CD4-positive, alpha-beta T cell treated with Interleukin-4 for 1 hour (primary cell): ENCODE data around the gene CMIP.
A peak's percentile ranks its signal among the peaks of the same experiment; 100 is the strongest.
"Not testable (repeated sequence)": the region's sequence is repeated elsewhere in the genome, so short reads cannot be mapped to it uniquely, and the experiment has no call there.

Experiments used
- DNase-seq, 2 donors: peaks; one replicate each; pipeline ENCODE4 v3.0.0-alpha.2; 2020 to 2022

The CMIP gene

DNA sequence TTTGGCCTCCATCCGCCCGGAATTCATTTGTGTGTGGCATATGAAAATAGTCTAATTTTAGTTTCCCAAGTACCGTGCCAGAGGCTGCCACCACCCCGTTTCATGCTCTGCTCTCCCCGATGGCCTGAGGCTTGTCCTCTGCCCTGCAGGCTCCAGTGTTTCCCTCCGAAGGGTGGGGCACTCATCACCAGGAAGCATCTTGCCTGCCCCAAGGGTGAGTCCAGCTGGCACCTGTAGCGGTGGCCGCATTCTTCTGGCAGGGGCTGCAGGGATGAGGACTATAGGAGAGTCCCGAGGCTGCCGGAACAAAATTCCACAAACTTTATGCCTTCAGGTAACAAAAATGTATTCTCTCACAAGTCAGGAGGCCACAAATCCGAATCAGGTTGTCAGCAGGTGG lies 23.1 kb upstream of the CMIP start:
- DNase-seq, result no peak

DNA sequence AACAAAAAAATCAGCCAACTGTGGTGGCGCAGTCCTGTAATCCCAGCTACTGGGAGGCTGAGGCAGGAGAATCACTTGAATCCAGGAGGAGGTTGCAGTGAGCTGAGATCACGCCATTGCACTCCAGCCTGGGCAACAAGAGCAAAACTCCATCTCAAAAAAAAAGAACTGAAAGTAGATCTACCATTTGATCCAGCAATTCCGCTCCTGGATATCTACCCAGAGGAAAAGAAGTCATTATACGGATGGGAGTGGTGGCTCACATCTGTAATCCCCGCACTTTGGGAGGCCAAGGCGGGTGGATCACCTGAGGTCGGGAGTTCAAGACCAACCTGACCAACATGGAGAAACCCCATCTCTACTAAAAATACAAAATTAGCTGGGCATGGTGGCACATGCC lies 22.5 kb upstream of the CMIP start:
- not testable (repeated sequence) for DNase-seq

DNA sequence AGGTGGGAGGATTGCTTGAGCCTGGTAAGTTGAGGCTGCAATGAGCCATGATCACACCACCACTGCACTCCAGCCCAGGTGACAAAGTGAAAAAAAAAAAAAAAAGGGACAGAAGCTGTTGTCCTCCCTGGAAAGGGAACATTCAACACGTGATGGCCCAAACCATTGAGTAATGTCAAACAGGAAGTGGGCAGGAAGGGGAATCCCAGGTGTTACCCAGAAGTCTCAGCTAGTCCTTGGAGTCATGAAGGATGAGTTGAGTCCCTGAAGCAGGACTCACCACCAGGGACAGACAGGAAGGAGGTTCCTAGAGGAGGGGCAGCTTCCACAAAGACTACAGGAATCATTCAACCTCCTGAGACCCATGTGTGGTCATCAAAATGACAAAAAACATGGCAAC lies 19.8 kb upstream of the CMIP start:
- DNase-seq, result peak; percentile 40 to 73

DNA sequence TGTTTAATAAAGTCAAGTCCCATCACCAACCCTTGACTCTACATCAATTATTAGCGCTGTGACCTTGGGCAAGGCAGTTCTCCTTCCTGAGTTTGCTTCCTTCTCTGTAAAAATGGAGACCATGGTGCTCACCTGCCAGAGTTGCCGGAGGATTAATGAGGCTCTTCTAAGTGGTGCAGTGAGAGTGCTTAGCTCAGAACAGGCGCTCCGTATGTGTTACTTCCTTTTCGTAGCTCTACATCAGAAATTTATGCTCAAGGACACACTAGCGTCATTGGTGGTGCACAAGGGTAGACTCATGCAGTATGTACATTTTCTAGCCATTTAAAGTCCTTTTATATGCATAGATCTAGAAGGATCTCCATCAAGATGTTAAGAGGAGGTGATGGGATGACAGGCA lies 17.4 kb upstream of the CMIP start:
- no peak for DNase-seq

DNA sequence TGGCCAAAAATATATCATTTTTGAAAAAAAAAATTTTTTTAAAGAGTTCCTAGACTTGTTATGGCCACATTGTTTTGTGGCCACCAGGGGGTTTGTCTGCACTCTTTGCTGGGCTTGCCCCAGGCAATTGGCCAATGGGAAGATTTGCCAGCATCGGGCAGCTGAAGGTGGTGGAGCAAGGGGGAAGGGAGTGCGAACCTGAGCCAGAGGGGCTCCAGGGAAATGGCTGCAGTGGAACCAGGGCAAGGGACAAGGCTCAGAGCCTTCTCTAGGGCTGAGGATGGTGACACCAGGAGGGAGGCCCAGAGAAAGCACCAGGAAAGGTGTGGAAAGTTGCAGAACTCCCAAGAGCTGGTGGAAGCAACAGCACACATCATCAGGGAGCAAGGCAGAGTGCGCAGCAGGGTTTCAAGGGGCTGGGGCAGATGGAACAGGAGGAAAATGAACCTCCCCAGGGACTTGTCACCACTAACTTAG lies 15.5 kb upstream of the CMIP start:
- DNase-seq, result peak; percentile 29 to 55

DNA sequence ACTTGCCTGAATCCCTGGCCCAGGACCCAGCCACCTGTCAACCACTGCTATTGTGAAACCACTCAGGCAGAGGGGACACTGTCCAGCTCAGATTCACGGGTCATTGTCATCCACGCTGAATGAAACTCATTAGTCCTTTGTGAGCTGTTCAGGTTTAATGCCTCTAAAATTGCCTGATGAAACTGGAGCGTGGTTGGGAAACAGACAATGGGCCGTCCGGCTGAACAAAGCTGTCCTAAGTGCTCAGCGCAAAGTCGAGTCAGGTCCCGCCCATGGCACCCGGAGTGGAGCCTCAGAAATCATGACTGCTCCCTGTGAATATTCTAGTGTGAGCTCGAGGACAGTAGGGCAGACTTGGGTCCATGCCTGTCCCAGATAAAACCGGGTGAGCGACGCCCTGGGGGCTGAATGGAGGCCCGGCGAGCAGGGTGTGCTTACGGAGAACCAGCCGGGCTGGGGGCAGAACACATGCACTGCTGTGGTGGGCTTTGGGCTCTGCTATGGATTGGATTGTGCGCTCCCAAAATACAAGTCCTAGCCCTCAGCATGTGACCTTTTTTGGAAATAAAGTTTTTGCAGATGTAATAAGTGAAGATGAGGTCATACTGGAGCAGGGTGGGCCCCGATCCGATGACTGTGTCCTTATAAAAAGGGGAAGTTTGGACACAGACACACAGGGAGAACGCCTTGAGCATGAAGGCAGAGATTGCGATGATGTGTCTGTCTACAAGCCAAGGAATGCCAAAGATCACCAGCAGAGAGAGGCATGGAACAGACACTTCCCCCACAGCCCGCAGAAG lies 12.9 kb upstream of the CMIP start:
- peak in 1 of 2 donors; percentile 67 for DNase-seq

DNA sequence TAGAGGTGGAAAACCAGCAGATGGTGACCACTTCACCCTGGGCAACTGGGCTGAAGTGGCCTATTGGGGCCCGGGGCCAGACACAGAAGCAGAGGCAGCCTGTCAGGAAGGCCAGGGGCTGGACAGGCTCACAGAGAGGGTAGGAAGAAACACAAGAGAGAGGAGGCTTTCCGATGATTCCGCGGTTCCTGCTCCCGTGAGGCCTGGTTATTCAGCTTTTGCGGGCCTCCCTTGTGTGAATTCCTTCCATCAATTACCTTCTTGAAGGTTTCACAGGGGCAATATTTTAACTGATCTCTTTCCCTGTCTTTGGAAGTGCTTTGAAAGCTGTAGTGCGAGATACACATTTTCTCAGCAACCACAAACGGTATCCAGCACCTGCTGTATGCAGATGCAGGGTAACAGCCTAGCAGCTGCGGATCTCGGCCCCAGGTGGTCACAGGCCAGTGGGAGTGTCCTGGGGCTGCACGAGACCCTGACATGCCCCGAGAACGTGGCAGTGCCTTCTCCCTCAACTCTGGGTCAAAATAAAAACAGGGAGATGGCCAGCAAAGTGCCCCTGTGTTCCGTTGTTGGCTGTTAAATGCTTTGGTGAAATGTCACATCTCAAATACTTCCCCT lies 11.6 kb upstream of the CMIP start:
- DNase-seq, result no peak

DNA sequence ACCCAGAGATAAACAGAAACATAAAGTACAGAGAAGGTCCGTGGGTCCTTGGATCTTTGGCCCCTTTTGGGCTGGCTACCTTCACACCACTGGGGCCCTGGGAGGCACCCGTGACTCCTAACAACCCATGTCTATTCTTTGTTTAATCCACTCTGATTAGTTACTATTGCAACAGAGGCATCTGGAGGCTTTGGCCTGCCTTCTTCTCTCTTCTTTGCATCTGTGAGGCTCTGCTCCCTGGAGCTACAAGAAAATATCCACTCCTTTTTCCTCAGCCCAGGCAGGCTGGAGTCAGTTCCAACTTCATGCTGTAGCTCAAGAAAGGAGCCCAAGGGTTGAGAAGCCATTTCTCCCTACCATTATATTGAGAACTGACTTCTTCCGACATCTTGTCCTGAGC lies 9.5 kb upstream of the CMIP start:
- DNase-seq, result no peak

DNA sequence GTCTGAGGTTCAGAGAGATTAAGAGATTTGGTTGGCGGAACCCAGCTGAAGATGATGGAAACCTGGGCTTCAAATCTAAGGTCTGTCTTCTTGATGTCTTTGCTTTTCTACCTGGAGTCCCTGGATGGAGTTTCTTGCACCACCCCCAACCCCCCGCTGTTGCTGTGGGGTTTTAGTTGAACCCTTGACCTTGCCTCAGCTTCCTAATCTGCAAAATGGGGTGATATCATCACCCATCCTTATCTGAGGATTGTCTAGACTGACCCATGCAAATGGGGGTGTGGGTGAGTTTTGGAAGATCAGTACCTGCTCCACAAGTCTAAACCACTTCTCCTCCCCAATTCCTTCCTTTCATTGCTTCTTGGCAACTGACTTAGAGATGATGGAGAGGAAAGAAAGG lies 9.0 kb upstream of the CMIP start:
- DNase-seq, result no peak

DNA sequence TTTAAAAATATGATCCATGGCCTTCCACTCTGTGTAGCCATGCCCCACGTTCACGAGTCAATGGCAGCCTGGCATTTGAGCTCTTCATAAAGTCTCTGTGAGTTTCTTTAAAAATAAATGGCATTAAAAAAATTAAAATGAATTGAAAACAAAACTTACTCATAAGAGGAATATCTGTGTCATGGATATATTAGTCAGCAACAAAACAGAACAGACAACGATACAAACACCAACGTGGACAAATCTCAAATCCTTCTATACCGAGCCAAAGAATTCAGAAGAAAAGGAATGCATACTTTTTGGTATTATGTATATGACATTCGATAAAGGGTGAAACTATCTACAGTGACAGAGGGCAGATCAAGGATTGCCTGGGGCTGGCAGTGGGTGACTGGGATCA lies 8.2 kb upstream of the CMIP start:
- DNase-seq, result no peak

DNA sequence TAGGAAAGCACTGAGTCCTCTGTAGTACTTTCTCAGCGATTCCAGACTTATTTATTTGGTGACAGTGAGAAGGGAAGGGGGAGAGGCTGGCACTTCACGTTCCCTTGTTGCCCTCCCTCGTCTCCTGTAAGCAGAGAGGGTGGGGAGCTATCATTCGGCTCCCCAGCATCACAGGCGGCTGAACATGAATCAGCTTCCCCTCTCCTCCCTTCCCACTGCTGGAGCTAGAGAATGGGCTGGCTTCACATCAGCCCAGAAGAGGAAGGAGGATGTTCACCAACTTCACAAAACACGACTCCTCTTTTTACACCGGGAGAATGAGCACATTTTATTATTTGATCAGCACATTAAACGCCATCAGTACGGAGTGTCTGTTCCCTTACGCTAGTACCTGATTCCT lies 6.7 kb upstream of the CMIP start:
- DNase-seq, result peak in 1 of 2 donors; percentile 39

DNA sequence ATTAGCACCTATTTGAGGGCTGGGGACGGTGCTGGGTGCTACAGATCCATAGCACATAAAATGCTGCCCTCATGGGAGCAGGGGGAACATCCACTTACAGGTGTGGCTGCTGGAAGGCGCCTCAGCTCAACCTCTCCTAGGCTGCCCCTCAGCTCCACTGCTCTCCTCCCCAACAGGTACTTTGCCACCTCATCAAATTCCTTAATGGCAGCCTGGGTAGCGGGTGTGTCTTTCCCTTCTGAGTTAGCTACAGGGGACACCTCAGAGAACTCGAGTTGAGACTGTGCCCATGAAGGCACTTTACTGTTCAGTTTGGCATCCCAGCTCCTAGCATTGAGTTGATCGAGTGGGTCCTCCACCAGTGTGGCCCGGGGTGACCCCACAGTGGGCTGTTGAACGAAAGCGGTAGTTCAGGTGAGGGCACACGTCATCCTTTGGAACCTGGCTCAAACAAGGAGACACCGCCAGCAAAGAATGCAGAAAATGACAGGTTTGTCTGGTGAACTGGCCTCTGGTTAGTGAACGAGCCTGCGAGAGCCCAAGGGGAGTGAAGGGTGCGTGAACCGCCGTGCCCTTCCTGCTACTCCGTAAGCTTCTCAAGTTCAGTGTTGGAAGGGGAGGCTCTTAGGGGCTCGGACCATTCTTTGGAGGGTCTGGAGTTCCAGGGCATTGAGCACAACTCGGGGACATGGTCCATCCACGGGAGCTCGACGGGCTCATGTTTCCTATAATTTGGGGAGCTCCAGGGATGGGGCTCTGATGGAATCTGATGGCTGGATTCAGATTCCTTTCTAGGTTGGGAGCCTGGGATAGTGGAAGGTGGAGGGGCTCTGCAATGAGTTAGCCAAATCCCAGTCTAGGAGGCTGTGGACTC lies 3.5 kb upstream of the CMIP start:
- no peak for DNase-seq

DNA sequence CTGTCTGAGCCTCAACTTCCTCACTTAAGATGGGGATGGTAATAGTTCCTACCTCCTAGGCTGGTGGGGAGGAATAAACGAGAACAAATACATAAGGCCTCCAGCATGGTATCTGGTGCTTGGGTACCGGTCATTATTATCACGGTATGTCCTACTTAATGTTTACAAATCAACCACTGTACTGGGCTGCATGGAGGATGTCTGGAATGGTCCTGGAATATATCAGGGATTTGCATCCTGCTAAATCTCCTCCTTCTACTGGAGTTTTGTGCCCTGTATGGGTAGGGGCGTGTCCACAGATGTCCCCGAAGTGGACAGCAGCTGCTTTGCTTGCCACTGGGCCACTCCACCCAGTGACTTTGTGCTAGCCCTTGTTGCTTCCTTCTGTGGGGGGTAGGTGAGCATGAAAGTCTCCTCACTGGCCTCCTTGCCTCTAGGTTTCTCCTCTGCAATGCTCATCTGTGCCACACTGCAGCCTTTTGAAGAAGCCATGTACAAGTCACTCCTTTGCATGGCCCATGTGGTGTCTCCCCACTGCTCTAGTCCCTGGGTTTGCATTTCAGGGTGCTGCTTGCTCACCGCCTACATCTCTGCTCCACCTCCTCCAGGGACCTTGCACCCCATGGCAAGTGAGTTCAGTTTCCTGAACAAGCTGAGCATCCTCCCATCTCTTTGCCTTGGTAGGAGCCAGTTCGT lies 2.2 kb upstream of the CMIP start:
- peak in 1 of 2 donors; percentile 19 for DNase-seq

DNA sequence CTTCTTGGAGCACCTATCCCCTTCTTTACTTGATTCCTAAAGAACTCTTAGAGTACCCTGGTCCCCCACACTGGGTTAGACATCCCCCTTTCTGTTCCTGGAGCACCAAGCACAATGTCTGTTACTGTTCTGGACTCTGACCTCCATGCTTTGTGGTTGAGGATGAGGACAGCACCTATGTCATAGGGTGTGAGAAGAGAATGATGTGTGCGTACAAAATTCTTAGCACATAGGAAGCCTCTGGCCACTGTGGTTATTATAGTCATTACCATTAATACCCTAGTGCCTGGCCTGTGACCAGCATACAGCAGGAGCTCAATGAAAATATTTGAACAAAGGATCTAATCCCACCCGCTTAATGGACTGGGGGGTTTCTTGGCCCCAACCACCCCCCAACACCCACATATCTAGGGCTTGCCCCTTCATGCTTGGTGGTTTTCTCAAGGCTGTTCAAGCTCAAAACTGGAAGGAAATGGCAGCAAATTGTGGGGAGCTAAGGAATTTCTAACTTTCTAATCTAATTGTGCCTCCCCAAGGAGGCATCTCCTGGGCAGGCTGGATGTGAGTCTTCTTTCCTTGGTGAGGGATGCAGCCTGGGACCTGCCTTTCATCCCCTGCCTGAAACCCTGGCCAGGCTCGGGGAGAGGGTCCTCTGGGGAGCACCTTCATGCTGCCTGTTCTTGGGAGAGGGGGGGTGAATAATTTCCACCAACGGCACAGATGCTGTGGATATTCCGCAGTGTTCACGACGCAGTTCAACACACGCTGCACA lies 1.5 kb upstream of the CMIP start:
- DNase-seq, result peak in 1 of 2 donors; percentile 31

DNA sequence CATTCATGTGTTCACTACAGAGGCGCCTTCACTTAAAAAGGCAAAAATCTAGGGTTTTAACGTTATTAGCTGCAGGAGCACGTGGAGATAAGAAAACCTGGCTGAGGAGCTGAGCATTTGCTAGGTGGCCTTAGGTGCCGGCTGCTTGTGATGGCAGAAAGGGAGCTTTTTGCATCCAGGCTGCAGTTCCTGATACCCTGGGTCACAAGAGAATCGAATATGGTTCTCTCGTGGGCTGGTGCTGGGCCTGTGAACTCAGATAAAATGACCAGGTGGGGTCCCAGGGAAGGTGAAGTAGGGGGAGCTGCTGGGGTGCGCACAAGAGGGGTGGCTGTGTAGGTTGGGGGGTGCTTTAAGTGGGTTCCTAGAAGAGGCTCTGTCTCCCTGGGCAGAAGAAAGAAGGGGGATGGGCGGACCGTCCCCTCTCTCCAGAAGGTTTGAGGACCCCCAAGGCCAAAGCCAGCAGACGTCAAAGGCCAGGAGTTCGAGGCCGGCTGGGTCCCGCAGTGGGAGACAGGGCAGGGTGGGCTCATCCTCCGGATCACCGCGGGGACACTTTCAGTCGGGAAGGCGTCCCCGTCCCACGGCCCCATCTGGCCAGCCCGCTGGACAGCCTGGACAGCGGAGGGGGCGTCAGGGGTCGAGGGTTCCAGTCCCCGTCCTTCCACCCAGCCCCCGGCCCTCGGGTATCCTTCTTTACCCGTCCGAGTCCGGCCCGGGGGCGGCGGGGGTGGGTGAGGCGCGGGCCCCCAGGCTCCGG lies 740 bp upstream of the CMIP start:
- DNase-seq, result no peak

DNA sequence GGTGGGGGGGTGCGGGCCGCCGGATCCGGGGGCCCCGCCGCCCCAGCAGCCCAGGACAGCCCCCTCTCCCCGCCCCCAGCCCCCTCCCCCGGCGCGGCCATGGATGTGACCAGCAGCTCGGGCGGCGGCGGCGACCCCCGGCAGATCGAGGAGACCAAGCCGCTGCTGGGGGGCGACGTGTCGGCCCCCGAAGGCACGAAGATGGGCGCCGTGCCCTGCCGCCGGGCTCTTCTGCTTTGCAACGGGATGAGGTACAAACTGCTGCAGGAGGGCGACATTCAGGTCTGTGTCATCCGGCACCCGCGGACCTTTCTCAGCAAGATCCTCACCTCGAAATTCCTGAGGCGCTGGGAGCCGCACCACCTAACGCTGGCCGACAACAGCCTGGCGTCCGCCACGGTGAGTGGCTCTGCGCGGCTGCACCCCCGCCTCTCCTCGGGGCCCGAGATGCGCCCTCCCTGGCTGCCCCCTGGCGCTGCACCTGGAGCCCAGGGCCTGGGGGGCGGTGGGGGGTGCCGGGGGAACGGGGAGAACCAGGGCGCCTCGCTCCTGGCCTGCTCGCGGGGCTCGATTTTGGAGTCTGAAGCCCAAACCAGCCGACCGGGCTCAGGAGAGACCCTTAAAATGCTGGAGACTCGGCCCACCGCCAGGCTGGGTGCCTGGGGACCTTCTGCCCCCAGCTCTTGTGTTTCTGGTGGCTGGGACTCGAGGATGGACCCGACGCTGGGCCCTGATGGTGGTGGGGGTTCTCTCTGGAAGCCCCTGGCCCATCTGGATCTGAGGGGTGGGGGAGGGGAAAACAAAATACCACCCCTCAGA lies 744 bp downstream of the CMIP start:
- DNase-seq, result peak; percentile 37 to 46

DNA sequence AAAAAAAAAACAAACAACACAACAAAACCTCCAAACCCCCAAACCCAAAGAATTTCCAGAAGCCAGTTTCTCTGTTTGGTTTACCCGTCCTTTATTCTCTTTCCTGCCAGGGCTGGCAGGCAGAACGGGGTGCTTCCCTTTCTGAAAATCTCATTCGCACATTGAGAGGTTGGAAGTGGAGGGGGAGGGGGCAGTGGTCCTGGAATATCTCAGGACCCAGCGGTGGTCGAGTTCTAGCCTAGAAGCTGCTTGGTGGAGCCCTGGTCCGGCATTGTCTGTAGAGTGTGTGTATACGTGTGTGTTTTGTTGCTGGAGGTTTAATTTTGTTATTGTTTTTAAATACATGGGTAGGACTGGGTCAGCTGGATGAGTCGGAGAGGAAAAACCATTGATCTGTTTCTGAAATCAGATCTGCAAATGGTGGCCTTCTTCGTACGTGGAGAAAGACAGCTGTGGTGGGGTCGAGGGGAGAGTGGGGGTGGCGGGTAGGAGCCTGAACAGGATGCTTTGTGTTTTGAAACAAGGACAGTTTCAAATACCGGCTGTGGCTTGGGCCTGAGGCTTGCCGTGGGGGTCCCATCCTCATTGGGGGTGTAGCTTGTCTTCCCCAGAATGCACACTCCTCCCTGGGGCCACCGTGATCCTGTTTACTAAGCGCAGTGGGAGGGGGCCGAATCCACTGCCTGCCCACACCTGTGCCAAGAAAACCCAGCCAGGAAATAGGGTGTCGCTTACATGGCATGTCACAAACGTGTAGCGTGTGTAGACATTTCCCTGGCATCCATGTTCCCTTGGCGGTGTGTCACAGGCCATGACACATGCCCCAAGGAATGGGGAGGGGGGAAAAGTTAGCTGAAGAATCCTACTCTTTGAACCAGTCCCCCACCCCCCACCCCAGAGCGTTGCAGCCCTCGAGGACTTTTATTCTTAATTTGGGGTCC lies 1.6 kb downstream of the CMIP start:
- peak; percentile 41 to 42 for DNase-seq

DNA sequence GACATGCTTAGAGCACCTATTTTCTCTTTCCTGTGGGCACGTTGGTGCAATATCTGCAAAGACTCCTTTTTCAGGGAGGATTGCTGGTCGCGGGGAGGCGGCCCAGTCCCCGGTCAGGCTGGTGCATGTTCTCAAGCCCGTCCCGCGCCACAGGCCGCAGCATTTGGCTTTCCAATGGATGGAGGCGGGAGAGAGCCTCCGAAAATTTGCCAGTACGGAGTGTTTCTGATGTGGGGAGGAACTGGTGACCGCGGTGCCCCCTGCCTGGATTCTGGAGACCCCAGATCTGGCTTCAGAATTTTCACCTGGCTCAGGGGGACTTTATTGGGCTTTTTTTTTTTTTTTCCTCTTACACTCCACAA lies 2.3 kb downstream of the CMIP start:
- no peak for DNase-seq

DNA sequence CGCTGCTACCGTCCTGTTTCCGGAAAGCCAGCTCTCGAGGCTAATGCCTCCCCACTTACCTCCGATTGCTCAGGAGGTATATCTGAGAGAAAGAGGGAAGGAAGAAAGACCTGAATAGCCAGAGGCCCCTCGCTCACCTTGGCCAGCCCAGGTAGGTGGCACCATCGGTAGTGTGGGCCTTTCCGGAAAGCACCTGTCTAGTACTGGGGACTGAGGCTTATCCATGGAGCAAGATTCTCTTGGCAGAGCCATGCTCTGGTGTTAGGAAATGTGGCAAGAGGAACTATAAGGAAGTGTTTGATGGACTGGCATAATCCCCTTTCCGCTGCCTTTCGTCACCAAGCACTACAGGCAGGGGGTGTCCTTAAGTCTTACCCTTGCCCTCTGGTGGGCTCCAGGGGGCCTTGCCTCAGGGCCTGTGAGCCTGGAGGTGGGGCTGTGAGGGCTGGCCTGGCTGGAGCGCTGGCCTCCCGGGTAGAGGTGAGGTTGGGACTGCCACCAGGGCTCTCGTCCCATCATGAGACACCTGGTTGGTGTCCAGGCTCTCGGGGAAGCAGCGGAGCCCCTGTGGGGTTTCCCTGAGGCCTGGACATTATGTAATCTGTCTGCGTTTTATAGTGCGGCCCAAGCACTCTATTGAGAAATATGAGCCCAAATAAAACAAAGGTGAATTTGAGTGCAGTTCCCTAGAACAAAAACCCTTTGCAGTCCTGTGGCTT lies 2.9 kb downstream of the CMIP start:
- no peak for DNase-seq
